Endothelial cell of umbilical vein (primary cell): ENCODE measurements around the gene KRTAP4-8. TPM values are rescaled to one million over a fixed set of nuclear protein-coding genes. Genes with fewer than 3 reads are reported as not detected.

Source experiments
- BruUV-seq: library from RNA; stranded (reverse); fragments of 400-500 nt; replicated peaks from 2 replicates; lab custom pipeline; 2021; lab: Mats Ljungman, UMichigan
- CTCF ChIA-PET: fragments of 300-600, 350-600 bp; sonication (Branson Sonifier 250); formaldehyde crosslinking; loops from one replicate; lab custom pipeline; 2021; ENCODE audit warnings: antibody characterized with exemption, inconsistent platforms; lab: Charles Lee
- POLR2A ChIA-PET: fragments of 300-600, 350-600 bp; sonication (Branson Sonifier 250); formaldehyde crosslinking; loops from one replicate; lab custom pipeline; 2021; ENCODE audit warnings: antibody characterized with exemption, inconsistent platforms; lab: Charles Lee
- DNase-seq: peaks from one replicate; pipeline ENCODE4 v3.0.0-alpha.2; 2011; ENCODE audit warnings: low read depth, low spot score
- FAIRE-seq: peaks from 2 replicates; lab custom pipeline; 2011; peaks lifted over from hg19 to GRCh38; lab: Jason Lieb, UNC
- H2AFZ ChIP-seq: 2 replicates; pipeline ENCODE4 v1.6.0; 2012; ENCODE audit warnings: low read depth, low read length, control low read depth, inconsistent platforms
- H3K27ac ChIP-seq: 2 replicates; pipeline ENCODE4 v1.5.1; 2011; ENCODE audit warnings: low read depth, mild to moderate bottlenecking, control low read depth, low read length, moderate library complexity; ENCODE audit not compliant: insufficient read depth
- H3K27me3 ChIP-seq, 2 experiments: 2 replicates each; pipeline versions ENCODE4 v1.6.0 to v1.6.1; 2011; ENCODE audit warnings: low read length in 2 of 2, mixed read lengths in 1 of 2; ENCODE audit not compliant: control insufficient read depth in 2 of 2, insufficient read depth in 2 of 2
- H3K36me3 ChIP-seq, 2 experiments: 2 replicates in 1 of 2; 3 replicates in 1 of 2; pipeline ENCODE4 v1.5.1; 2011; ENCODE audit warnings: low read length in 2 of 2, mild to moderate bottlenecking in 1 of 2, moderate library complexity in 1 of 2; ENCODE audit not compliant: control insufficient read depth in 2 of 2, insufficient read depth in 2 of 2; ENCODE audit errors: extremely low read depth in 1 of 2
- H3K4me1 ChIP-seq: 3 replicates; pipeline ENCODE4 v1.5.1; 2011; ENCODE audit warnings: mild to moderate bottlenecking, low read length; ENCODE audit not compliant: control insufficient read depth, insufficient read depth; ENCODE audit errors: extremely low read depth
- H3K4me2 ChIP-seq: 2 replicates; pipeline ENCODE4 v1.6.1; 2011; ENCODE audit warnings: low read length, control low read depth, mixed read lengths; ENCODE audit not compliant: insufficient read depth
- H3K4me3 ChIP-seq, 3 experiments: fragments of 200-600 bp in 1 of 3; sonication (generic), shearing (Covaris generic) in 1 of 3; replicated peaks in 1 of 3; 2 replicates each; pipeline ENCODE4 v1.5.1; 2011 to 2016; ENCODE audit warnings: control low read depth in 3 of 3, low read length in 3 of 3, mild to moderate bottlenecking in 2 of 3, inconsistent platforms in 1 of 3, low read depth in 1 of 3, moderate library complexity in 1 of 3; ENCODE audit not compliant: insufficient read depth in 1 of 3
- H3K79me2 ChIP-seq: 2 replicates; pipeline ENCODE4 v1.6.0; 2012; ENCODE audit warnings: low read length, inconsistent platforms; ENCODE audit not compliant: control insufficient read depth, insufficient read depth
- H3K9ac ChIP-seq: replicated peaks from 2 replicates; pipeline ENCODE3; 2011; ENCODE audit warnings: low read length, control low read depth; ENCODE audit not compliant: insufficient read depth; ENCODE audit errors: extremely low read depth
- H3K9me1 ChIP-seq: replicated peaks from 3 replicates; pipeline ENCODE4 v1.6.0; 2011; ENCODE audit warnings: mild to moderate bottlenecking, low read length; ENCODE audit not compliant: control insufficient read depth, insufficient read depth; ENCODE audit errors: extremely low read depth
- H3K9me3 ChIP-seq: replicated peaks from 2 replicates; pipeline ENCODE4 v1.5.1; 2012; ENCODE audit warnings: low read length, inconsistent platforms; ENCODE audit not compliant: control insufficient read depth, insufficient read depth
- H4K20me1 ChIP-seq: replicated peaks from 2 replicates; pipeline ENCODE3; 2011; ENCODE audit warnings: mild to moderate bottlenecking, low read length; ENCODE audit not compliant: control insufficient read depth, insufficient read depth; ENCODE audit errors: extremely low read depth
- EZH2 ChIP-seq: IDR thresholded peaks from 2 replicates; pipeline ENCODE4 v1.6.1; 2012; ENCODE audit warnings: borderline replicate concordance, low read depth, mild to moderate bottlenecking, moderate library complexity, low read length, inconsistent platforms; ENCODE audit not compliant: severe bottlenecking
- FOS ChIP-seq: IDR thresholded peaks from 2 replicates; pipeline ENCODE4 v1.6.1; 2011; ENCODE audit warnings: mild to moderate bottlenecking, low read length, moderate library complexity, borderline replicate concordance; ENCODE audit not compliant: insufficient read depth
- GATA2 ChIP-seq: IDR thresholded peaks from 2 replicates; pipeline ENCODE4 v1.7.0; 2011; ENCODE audit warnings: low read depth, mild to moderate bottlenecking, moderate library complexity, mixed read lengths, low read length; ENCODE audit not compliant: insufficient read length, insufficient read depth
- JUN ChIP-seq: IDR thresholded peaks from 2 replicates; pipeline ENCODE4 v1.6.1; 2011; ENCODE audit warnings: borderline replicate concordance, low read depth; ENCODE audit not compliant: insufficient read length, insufficient read depth
- MYC ChIP-seq: IDR thresholded peaks from one replicate; pipeline ENCODE4 v1.6.1; 2011; ENCODE audit warnings: mild to moderate bottlenecking, low read depth, low read length
- POLR2A ChIP-seq: IDR thresholded peaks from 2 replicates; pipeline ENCODE4 v1.6.1; 2012; ENCODE audit warnings: low read depth, mild to moderate bottlenecking, control low read depth, low read length
- POLR2AphosphoS5 ChIP-seq: IDR thresholded peaks from 2 replicates; pipeline ENCODE4 v1.6.1; 2012; ENCODE audit warnings: low read depth, mild to moderate bottlenecking, control low read depth, low read length, moderate library complexity; ENCODE audit not compliant: insufficient read depth
- dilution Hi-C: fragments of 300-500 bp; cut with MboI; formaldehyde crosslinking; loops from one replicate; pipeline ENCODE4 v1.15.0; 2019; ENCODE audit warnings: low sequenced_read_pairs; ENCODE audit not compliant: extremely low pct_ligation_motif_present
- intact Hi-C: fragments of 100-400 bp; cut with micrococcal nuclease; formaldehyde crosslinking; loops from one replicate; pipeline ENCODE4 v1.10.0; 2022
- polyA plus RNA-seq, 4 experiments: library from polyadenylated mRNA; depleted of rRNA in 3 of 4; stranded (reverse) in 3 of 4; unstranded in 1 of 4; fragments of >200 nt; gene quantifications; 2 replicates each; pipeline versions ENCODE4 v1.2.1 to v1.2.3, GENCODE V29; 2011 to 2012; ENCODE audit warnings: missing spikeins in 1 of 4
- total RNA-seq: library from RNA; stranded (reverse); gene quantifications from 2 replicates; pipeline ENCODE4 v1.2.3, GENCODE V29; 2021
- TF ChIP-seq, protein P1 (sequence below), 2 donors: IDR thresholded peaks; 1 replicate in 1 of 2; 2 replicates in 1 of 2; pipeline ENCODE4 v1.5.1; 2011; ENCODE audit warnings: low read length in 2 of 2, mild to moderate bottlenecking in 2 of 2, moderate library complexity in 2 of 2, control low read depth in 1 of 2, inconsistent platforms in 1 of 2, low read depth in 1 of 2; ENCODE audit not compliant: insufficient read depth in 1 of 2; ENCODE audit errors: extremely low read depth in 1 of 2
- TF ChIP-seq, protein P2 (sequence below): IDR thresholded peaks from 2 replicates; pipeline ENCODE4 v1.6.1; 2011; ENCODE audit not compliant: insufficient read depth, insufficient read length

The KRTAP4-8 gene
- total and polyA plus RNA-seq, 2 donors (not counting 3 experiments of a cell fraction or from before 2014, with no cell fraction given), result not detected

DNA sequence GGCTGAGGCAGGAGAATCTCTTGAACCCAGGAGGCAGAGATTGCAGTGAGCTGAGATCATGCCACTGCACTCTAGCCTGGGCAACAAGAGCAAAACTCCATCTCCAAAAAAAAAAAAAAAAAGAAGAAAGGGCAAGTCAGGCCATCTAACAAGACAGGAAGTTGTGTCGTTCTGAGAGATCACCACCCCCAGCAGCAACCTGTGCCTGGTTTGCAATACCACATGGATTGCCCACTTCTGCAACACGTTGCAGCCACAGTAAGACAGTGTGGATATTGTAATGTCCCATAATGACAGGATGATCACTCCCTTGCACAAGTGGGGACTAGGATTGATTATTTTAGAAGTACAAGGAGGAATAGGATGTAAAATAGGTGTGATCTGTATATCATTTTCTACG is 28.9 kb downstream of the KRTAP4-8 start:
- POLR2A ChIA-PET, result no interaction called here

More for the DNA sequence above, 28.9 kb downstream of the KRTAP4-8 start:
- Histone ChIP-seq H3K27me3 (no peaks in the 10 kb centered on the region), H2AFZ (no peak overlapping the region), H3K4me3 (no peak overlapping the region), H4K20me1 (no peaks in the 10 kb centered on the region), H3K9ac (no peak overlapping the region), H3K4me1 (no peaks in the 10 kb centered on the region), H3K4me2 (no peak overlapping the region), H3K27ac (no peak overlapping the region), H3K36me3 (no peaks in the 10 kb centered on the region), H3K9me1 (no peaks in the 10 kb centered on the region), H3K79me2 (no peaks in the 10 kb centered on the region), H3K9me3 (no peaks in the 10 kb centered on the region)
- FAIRE-seq (no peak), DNase-seq (no peak)
- intact Hi-C loops (no loop called here), dilution Hi-C loops (no loop called here)
- BruUV-seq, result no TSS peak
- TF ChIP-seq MYC, result no peak
- TF ChIP-seq JUN, result no peak
- TF ChIP-seq EZH2, result no peak
- TF ChIP-seq, protein P1, sequence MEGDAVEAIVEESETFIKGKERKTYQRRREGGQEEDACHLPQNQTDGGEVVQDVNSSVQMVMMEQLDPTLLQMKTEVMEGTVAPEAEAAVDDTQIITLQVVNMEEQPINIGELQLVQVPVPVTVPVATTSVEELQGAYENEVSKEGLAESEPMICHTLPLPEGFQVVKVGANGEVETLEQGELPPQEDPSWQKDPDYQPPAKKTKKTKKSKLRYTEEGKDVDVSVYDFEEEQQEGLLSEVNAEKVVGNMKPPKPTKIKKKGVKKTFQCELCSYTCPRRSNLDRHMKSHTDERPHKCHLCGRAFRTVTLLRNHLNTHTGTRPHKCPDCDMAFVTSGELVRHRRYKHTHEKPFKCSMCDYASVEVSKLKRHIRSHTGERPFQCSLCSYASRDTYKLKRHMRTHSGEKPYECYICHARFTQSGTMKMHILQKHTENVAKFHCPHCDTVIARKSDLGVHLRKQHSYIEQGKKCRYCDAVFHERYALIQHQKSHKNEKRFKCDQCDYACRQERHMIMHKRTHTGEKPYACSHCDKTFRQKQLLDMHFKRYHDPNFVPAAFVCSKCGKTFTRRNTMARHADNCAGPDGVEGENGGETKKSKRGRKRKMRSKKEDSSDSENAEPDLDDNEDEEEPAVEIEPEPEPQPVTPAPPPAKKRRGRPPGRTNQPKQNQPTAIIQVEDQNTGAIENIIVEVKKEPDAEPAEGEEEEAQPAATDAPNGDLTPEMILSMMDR (IDR thresholded peaks at IDR 0.05; ENCODE audit: extremely low read depth in 1 of 2, insufficient read depth in 1 of 2, low read depth in 1 of 2, low read length in 2 of 2), result no peak
- TF ChIP-seq POLR2A, result no peak
- no peak for TF ChIP-seq GATA2
- TF ChIP-seq, protein P2, sequence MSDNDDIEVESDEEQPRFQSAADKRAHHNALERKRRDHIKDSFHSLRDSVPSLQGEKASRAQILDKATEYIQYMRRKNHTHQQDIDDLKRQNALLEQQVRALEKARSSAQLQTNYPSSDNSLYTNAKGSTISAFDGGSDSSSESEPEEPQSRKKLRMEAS, result no peak
- TF ChIP-seq FOS, result no peak
- TF ChIP-seq POLR2AphosphoS5, result no peak
- CTCF ChIA-PET, result no interaction called here
